ENCODE data around the gene AMBP. TPM values are rescaled to one million over a fixed set of nuclear protein-coding genes. Genes with fewer than 3 reads are reported as not detected.

AMBP gene
- polyA plus RNA-seq, 1 of the 3 experiments (the other 2 are of a cell fraction) = 0.16 TPM

DNA sequence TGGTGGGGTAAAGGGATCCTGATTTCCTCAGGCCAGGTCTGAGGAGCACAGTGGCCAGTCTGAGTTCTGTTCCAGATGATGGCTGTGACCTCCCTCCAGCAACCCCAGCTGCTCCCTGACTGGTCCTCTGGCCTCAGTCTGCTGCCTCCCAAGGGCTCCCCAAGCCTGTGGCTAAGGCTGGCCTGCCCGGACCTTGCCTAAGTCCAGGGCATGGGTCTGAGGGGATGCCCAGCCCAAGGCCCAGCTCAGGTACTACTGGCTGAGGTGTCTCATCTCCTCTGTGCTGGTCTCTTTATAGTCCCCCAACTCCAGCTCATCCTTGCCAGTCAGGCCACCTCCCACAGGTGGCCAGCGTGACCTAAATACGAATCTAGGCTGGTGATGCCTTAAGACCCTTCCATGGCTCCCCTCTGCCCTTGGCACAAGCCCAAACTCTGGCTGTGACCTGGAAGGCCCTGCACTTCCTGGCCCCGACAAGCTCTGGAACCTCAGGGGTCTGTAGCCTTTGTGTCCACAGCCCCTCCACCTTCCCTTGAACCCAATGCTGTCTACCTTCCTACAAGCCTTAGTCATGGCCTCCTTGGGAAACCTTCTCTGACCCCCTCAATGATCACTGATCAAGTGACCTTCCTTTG, 11.2 kb upstream of the AMBP start:
- Histone ChIP-seq H3K9ac (no peak overlapping the region), H3K4me3 (ENCODE audit: low read depth in 2 of 2, low read length in 1 of 2) (no peak overlapping the region), H3K4me2 (no peak overlapping the region), H3K36me3 (replicated peaks in 1 of 2; ENCODE audit: control insufficient read depth in 1 of 2, insufficient read depth in 2 of 2, low read length in 1 of 2) (no peaks in the 10 kb centered on the region), H3K9me2 (no peaks in the 10 kb centered on the region), H3K27ac (ENCODE audit: low read depth in 2 of 2, low read length in 1 of 2) (no peak overlapping the region), H4K20me1 (ENCODE audit: insufficient read depth) (no peaks in the 10 kb centered on the region), H2AFZ (ENCODE audit: low read depth) (no peak overlapping the region), H3F3A (replicated peaks; ENCODE audit: insufficient read depth) (no peaks in the 10 kb centered on the region), H3K9me3 (no peaks in the 10 kb centered on the region), H3K79me2 (ENCODE audit: insufficient read depth) (no peaks in the 10 kb centered on the region), H3K4me1 (ENCODE audit: control insufficient read depth in 1 of 2, insufficient read depth in 2 of 2, low read depth in 1 of 2, low read length in 1 of 2) (no peaks in the 10 kb centered on the region), H3K27me3 (ENCODE audit: insufficient read depth) (no peaks in the 10 kb centered on the region; the same call in 1 of the 2 replicates)
- no peak for TF ChIP-seq FOSL2 (IDR thresholded peaks at IDR 0.05; ENCODE audit: borderline replicate concordance, low read depth)
- TF ChIP-seq, protein P1, sequence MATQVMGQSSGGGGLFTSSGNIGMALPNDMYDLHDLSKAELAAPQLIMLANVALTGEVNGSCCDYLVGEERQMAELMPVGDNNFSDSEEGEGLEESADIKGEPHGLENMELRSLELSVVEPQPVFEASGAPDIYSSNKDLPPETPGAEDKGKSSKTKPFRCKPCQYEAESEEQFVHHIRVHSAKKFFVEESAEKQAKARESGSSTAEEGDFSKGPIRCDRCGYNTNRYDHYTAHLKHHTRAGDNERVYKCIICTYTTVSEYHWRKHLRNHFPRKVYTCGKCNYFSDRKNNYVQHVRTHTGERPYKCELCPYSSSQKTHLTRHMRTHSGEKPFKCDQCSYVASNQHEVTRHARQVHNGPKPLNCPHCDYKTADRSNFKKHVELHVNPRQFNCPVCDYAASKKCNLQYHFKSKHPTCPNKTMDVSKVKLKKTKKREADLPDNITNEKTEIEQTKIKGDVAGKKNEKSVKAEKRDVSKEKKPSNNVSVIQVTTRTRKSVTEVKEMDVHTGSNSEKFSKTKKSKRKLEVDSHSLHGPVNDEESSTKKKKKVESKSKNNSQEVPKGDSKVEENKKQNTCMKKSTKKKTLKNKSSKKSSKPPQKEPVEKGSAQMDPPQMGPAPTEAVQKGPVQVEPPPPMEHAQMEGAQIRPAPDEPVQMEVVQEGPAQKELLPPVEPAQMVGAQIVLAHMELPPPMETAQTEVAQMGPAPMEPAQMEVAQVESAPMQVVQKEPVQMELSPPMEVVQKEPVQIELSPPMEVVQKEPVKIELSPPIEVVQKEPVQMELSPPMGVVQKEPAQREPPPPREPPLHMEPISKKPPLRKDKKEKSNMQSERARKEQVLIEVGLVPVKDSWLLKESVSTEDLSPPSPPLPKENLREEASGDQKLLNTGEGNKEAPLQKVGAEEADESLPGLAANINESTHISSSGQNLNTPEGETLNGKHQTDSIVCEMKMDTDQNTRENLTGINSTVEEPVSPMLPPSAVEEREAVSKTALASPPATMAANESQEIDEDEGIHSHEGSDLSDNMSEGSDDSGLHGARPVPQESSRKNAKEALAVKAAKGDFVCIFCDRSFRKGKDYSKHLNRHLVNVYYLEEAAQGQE (IDR thresholded peaks at IDR 0.05; ENCODE audit: low read depth, low read length) = no peak
- DNase-seq = no peak
- CTCF ChIA-PET = interaction anchor here (1.1 to 3.9 kb wide), 8 partner anchors 17 to 201 kb away, joined by 3 to 25 read pairs (median 4); no protein-coding TSS in a partner anchor
- WGBS (ENCODE audit: low lambda C conversion rate) = 65% methylated on average over 3 of the region's 4 CpGs
- POLR2A ChIA-PET = no interaction called here

DNA sequence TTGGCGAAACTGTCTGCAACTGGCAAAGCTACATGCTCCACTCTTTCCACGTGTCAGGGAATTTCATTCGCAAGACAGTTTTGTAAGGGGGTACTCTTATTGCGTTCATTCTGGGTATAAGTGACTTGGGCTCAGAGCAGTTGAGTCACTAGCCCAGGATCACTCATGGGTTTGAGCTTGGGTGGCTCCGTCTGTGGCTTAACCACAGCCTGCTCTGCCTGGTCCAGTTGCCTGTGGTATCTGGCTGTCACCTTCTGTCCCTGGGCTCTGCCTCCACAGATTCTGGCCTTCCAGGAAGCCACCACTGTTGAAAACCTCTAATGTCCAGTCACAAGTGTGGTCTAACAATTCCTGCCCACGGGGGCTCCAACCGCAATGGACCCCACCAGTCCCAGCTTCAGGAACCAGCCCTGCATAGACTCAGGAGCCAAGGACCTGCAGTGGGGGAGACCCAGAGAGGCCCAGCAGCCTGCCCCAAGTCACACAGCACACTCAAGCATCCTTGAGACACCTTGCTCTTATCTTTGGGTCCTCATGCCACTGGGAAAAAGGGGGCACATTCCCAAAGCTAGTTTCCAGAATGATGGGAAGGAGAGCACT, 10.6 kb upstream of the AMBP start:
- Histone ChIP-seq H3K79me2 (ENCODE audit: insufficient read depth) (no peaks in the 10 kb centered on the region), H3K27ac (ENCODE audit: low read depth in 2 of 2, low read length in 1 of 2) (no peak overlapping the region), H2AFZ (ENCODE audit: low read depth) (no peak overlapping the region), H3K4me1 (ENCODE audit: control insufficient read depth in 1 of 2, insufficient read depth in 2 of 2, low read depth in 1 of 2, low read length in 1 of 2) (no peaks in the 10 kb centered on the region), H4K20me1 (ENCODE audit: insufficient read depth) (no peaks in the 10 kb centered on the region), H3K4me2 (no peak overlapping the region), H3K9me3 (no peaks in the 10 kb centered on the region), H3K9ac (no peak overlapping the region), H3F3A (replicated peaks; ENCODE audit: insufficient read depth) (no peaks in the 10 kb centered on the region), H3K9me2 (no peaks in the 10 kb centered on the region), H3K4me3 (ENCODE audit: low read depth in 2 of 2, low read length in 1 of 2) (no peak overlapping the region), H3K36me3 (replicated peaks in 1 of 2; ENCODE audit: control insufficient read depth in 1 of 2, insufficient read depth in 2 of 2, low read length in 1 of 2) (no peaks in the 10 kb centered on the region), H3K27me3 (ENCODE audit: insufficient read depth) (no peaks in the 10 kb centered on the region; the same call in 1 of the 2 replicates)
- TF ChIP-seq TAF1 (IDR thresholded peaks at IDR 0.05; ENCODE audit: borderline replicate concordance, low read depth, low read length) = no peak
- TF ChIP-seq EZH2phosphoT487 (IDR thresholded peaks at IDR 0.05; ENCODE audit: borderline replicate concordance, low read depth) = no peak
- no peak for TF ChIP-seq TEAD4 (IDR thresholded peaks at IDR 0.05; ENCODE audit: borderline replicate concordance, insufficient read depth)
- TF ChIP-seq MEF2A (IDR thresholded peaks at IDR 0.05; ENCODE audit: borderline replicate concordance, low read depth) = no peak
- POLR2A ChIA-PET = no interaction called here
- 70% methylated on average over 6 of the region's 7 CpGs for WGBS (ENCODE audit: low lambda C conversion rate)
- no peak for DNase-seq
- CTCF ChIA-PET = interaction anchor here (1.1 to 3.9 kb wide), 6 partner anchors 18 to 202 kb away, joined by 3 to 25 read pairs (median 4); no protein-coding TSS in a partner anchor
